ENCODE measurements around the gene FLVCR1.
"Not testable (repeated sequence)": the region's sequence is repeated elsewhere in the genome, so short reads cannot be mapped to it uniquely, and the experiment has no call there.

Gene FLVCR1

GRCh38 chr1:212892108-212892507, 34.0 kb downstream of the FLVCR1 start:
- Histone ChIP-seq H3K4me1 (ENCODE audit: control insufficient read depth, insufficient read depth, low read length) (no peaks in the 10 kb centered on the region), H3K4me3 (ENCODE audit: low read length in 2 of 2) (no peak overlapping the region), H3K36me3 (ENCODE audit: control insufficient read depth in 2 of 2, insufficient read depth in 2 of 2, low read length in 2 of 2) (peaks cover 22 to 35% of the 10 kb centered on the region in 2 donors), H3K9me3 (ENCODE audit: control insufficient read depth in 2 of 2, low read length in 2 of 2) (no peaks in the 10 kb centered on the region), H3K27me3 (ENCODE audit: control insufficient read depth in 1 of 2, insufficient read depth in 2 of 2, low read length in 2 of 2) (no peaks in the 10 kb centered on the region), H3K27ac (ENCODE audit: low read length) (no peak overlapping the region), H3K9ac (ENCODE audit: low read length in 2 of 2) (no peak overlapping the region)

- Histone ChIP-seq H3K27ac (ENCODE audit: low read length) (no peak overlapping the region), H3K27me3 (ENCODE audit: control insufficient read depth in 1 of 2, insufficient read depth in 2 of 2, low read length in 2 of 2) (no peaks in the 10 kb centered on the region), H3K4me3 (ENCODE audit: low read length in 2 of 2) (no peak overlapping the region), H3K9ac (ENCODE audit: low read length in 2 of 2) (no peak overlapping the region), H3K36me3 (ENCODE audit: control insufficient read depth in 2 of 2, insufficient read depth in 2 of 2, low read length in 2 of 2) (peaks cover 13 to 17% of the 10 kb centered on the region in 2 donors), H3K9me3 (ENCODE audit: control insufficient read depth in 2 of 2, low read length in 2 of 2) (peaks cover 0 to 6% of the 10 kb centered on the region in 2 donors), H3K4me1 (ENCODE audit: control insufficient read depth, insufficient read depth, low read length) (no peaks in the 10 kb centered on the region)
Measured at GRCh38 chr1:212899845-212900244, 41.8 kb downstream of the FLVCR1 start.

- peaks cover 0 to 6% of the 10 kb centered on the region in 2 donors for H3K9me3 ChIP-seq (ENCODE audit: control insufficient read depth in 2 of 2, low read length in 2 of 2)
- H3K36me3 ChIP-seq (ENCODE audit: control insufficient read depth in 2 of 2, insufficient read depth in 2 of 2, low read length in 2 of 2), result peaks cover 7 to 13% of the 10 kb centered on the region in 2 donors
- H3K4me3 ChIP-seq (ENCODE audit: low read length in 2 of 2), result no peak overlapping the region
- H3K27me3 ChIP-seq (ENCODE audit: control insufficient read depth in 1 of 2, insufficient read depth in 2 of 2, low read length in 2 of 2), result no peaks in the 10 kb centered on the region
- H3K4me1 ChIP-seq (ENCODE audit: control insufficient read depth, insufficient read depth, low read length), result no peaks in the 10 kb centered on the region
- H3K9ac ChIP-seq (ENCODE audit: low read length in 2 of 2), result no peak overlapping the region
- H3K27ac ChIP-seq (ENCODE audit: low read length), result no peak overlapping the region
Measured at GRCh38 chr1:212901290-212901689, 43.2 kb downstream of the FLVCR1 start.

GRCh38 chr1:212902054-212902453, 44.0 kb downstream of the FLVCR1 start:
- Histone ChIP-seq H3K4me1 (ENCODE audit: control insufficient read depth, insufficient read depth, low read length) (no peaks in the 10 kb centered on the region), H3K9ac (ENCODE audit: low read length in 2 of 2) (no peak overlapping the region), H3K9me3 (ENCODE audit: control insufficient read depth in 2 of 2, low read length in 2 of 2) (peaks cover 0 to 6% of the 10 kb centered on the region in 2 donors), H3K27ac (ENCODE audit: low read length) (no peak overlapping the region), H3K27me3 (ENCODE audit: control insufficient read depth in 1 of 2, insufficient read depth in 2 of 2, low read length in 2 of 2) (no peaks in the 10 kb centered on the region), H3K4me3 (ENCODE audit: low read length in 2 of 2) (no peak overlapping the region), H3K36me3 (ENCODE audit: control insufficient read depth in 2 of 2, insufficient read depth in 2 of 2, low read length in 2 of 2) (peaks cover 7 to 13% of the 10 kb centered on the region in 2 donors)

GRCh38 chr1:212903664-212904063, 45.6 kb downstream of the FLVCR1 start:
- no peaks in the 10 kb centered on the region for H3K4me1 ChIP-seq (ENCODE audit: control insufficient read depth, insufficient read depth, low read length)
- peaks cover 6 to 7% of the 10 kb centered on the region in 2 donors for H3K36me3 ChIP-seq (ENCODE audit: control insufficient read depth in 2 of 2, insufficient read depth in 2 of 2, low read length in 2 of 2)
- H3K27me3 ChIP-seq (ENCODE audit: control insufficient read depth in 1 of 2, insufficient read depth in 2 of 2, low read length in 2 of 2), result no peaks in the 10 kb centered on the region
- peaks cover 0 to 6% of the 10 kb centered on the region in 2 donors for H3K9me3 ChIP-seq (ENCODE audit: control insufficient read depth in 2 of 2, low read length in 2 of 2)
- H3K4me3 ChIP-seq (ENCODE audit: low read length in 2 of 2), result no peak overlapping the region
- H3K27ac ChIP-seq (ENCODE audit: low read length), result no peak overlapping the region
- no peak overlapping the region for H3K9ac ChIP-seq (ENCODE audit: low read length in 2 of 2)

GRCh38 chr1:212908071-212908470, 50.0 kb downstream of the FLVCR1 start:
- H3K9me3 ChIP-seq (ENCODE audit: control insufficient read depth in 2 of 2, low read length in 2 of 2); H3K27ac ChIP-seq (ENCODE audit: low read length); H3K4me1 ChIP-seq (ENCODE audit: control insufficient read depth, insufficient read depth, low read length); H3K36me3 ChIP-seq (ENCODE audit: control insufficient read depth in 2 of 2, insufficient read depth in 2 of 2, low read length in 2 of 2); H3K27me3 ChIP-seq (ENCODE audit: control insufficient read depth in 1 of 2, insufficient read depth in 2 of 2, low read length in 2 of 2); H3K9ac ChIP-seq (ENCODE audit: low read length in 2 of 2); H3K4me3 ChIP-seq (ENCODE audit: low read length in 2 of 2): not testable (repeated sequence)

GRCh38 chr1:212908971-212909370, 50.9 kb downstream of the FLVCR1 start:
- Histone ChIP-seq H3K27me3 (ENCODE audit: control insufficient read depth in 1 of 2, insufficient read depth in 2 of 2, low read length in 2 of 2) (no peaks in the 10 kb centered on the region), H3K9ac (ENCODE audit: low read length in 2 of 2) (no peak overlapping the region), H3K9me3 (ENCODE audit: control insufficient read depth in 2 of 2, low read length in 2 of 2) (no peaks in the 10 kb centered on the region), H3K4me3 (ENCODE audit: low read length in 2 of 2) (no peak overlapping the region), H3K36me3 (ENCODE audit: control insufficient read depth in 2 of 2, insufficient read depth in 2 of 2, low read length in 2 of 2) (no peaks in the 10 kb centered on the region), H3K27ac (ENCODE audit: low read length) (no peak overlapping the region), H3K4me1 (ENCODE audit: control insufficient read depth, insufficient read depth, low read length) (no peaks in the 10 kb centered on the region)

- no peak overlapping the region for H3K27ac ChIP-seq (ENCODE audit: low read length)
- H3K27me3 ChIP-seq (ENCODE audit: control insufficient read depth in 1 of 2, insufficient read depth in 2 of 2, low read length in 2 of 2), result no peaks in the 10 kb centered on the region
- H3K9me3 ChIP-seq (ENCODE audit: control insufficient read depth in 2 of 2, low read length in 2 of 2), result no peaks in the 10 kb centered on the region
- no peaks in the 10 kb centered on the region for H3K36me3 ChIP-seq (ENCODE audit: control insufficient read depth in 2 of 2, insufficient read depth in 2 of 2, low read length in 2 of 2)
- H3K4me1 ChIP-seq (ENCODE audit: control insufficient read depth, insufficient read depth, low read length), result no peaks in the 10 kb centered on the region
- H3K4me3 ChIP-seq (ENCODE audit: low read length in 2 of 2), result no peak overlapping the region
- no peak overlapping the region for H3K9ac ChIP-seq (ENCODE audit: low read length in 2 of 2)
Measured at GRCh38 chr1:212909652-212910063, 51.6 kb downstream of the FLVCR1 start.

- not testable (repeated sequence) for H3K4me1 ChIP-seq (ENCODE audit: control insufficient read depth, insufficient read depth, low read length); H3K27me3 ChIP-seq (ENCODE audit: control insufficient read depth in 1 of 2, insufficient read depth in 2 of 2, low read length in 2 of 2); H3K36me3 ChIP-seq (ENCODE audit: control insufficient read depth in 2 of 2, insufficient read depth in 2 of 2, low read length in 2 of 2); H3K9me3 ChIP-seq (ENCODE audit: control insufficient read depth in 2 of 2, low read length in 2 of 2); H3K4me3 ChIP-seq (ENCODE audit: low read length in 2 of 2); H3K9ac ChIP-seq (ENCODE audit: low read length in 2 of 2); H3K27ac ChIP-seq (ENCODE audit: low read length)
Measured at GRCh38 chr1:212910213-212910612, 52.1 kb downstream of the FLVCR1 start.

- not testable (repeated sequence) for H3K4me1 ChIP-seq (ENCODE audit: control insufficient read depth, insufficient read depth, low read length); H3K4me3 ChIP-seq (ENCODE audit: low read length in 2 of 2); H3K9me3 ChIP-seq (ENCODE audit: control insufficient read depth in 2 of 2, low read length in 2 of 2); H3K36me3 ChIP-seq (ENCODE audit: control insufficient read depth in 2 of 2, insufficient read depth in 2 of 2, low read length in 2 of 2); H3K9ac ChIP-seq (ENCODE audit: low read length in 2 of 2); H3K27ac ChIP-seq (ENCODE audit: low read length); H3K27me3 ChIP-seq (ENCODE audit: control insufficient read depth in 1 of 2, insufficient read depth in 2 of 2, low read length in 2 of 2)
Measured at GRCh38 chr1:212913638-212914037, 55.6 kb downstream of the FLVCR1 start.

GRCh38 chr1:212914110-212914509, 56.0 kb downstream of the FLVCR1 start:
- H3K9ac ChIP-seq (ENCODE audit: low read length in 2 of 2); H3K9me3 ChIP-seq (ENCODE audit: control insufficient read depth in 2 of 2, low read length in 2 of 2); H3K4me1 ChIP-seq (ENCODE audit: control insufficient read depth, insufficient read depth, low read length); H3K36me3 ChIP-seq (ENCODE audit: control insufficient read depth in 2 of 2, insufficient read depth in 2 of 2, low read length in 2 of 2); H3K4me3 ChIP-seq (ENCODE audit: low read length in 2 of 2); H3K27ac ChIP-seq (ENCODE audit: low read length); H3K27me3 ChIP-seq (ENCODE audit: control insufficient read depth in 1 of 2, insufficient read depth in 2 of 2, low read length in 2 of 2): not testable (repeated sequence)

Measured in stomach smooth muscle (tissue), 2 donors.